Hepatocyte (in vitro differentiated cells): Measurements from ENCODE around the gene PPP1R7. TPM values are rescaled to one million over a fixed set of nuclear protein-coding genes. Genes with fewer than 3 reads are reported as not detected.
A peak's percentile ranks its signal among the peaks of the same experiment; 100 is the strongest.

Source experiments
- DNase-seq: peaks from one replicate; pipeline ENCODE4 v3.0.0-alpha.2; 2016; ENCODE audit warnings: low spot score
- H2AFZ ChIP-seq: fragments of 200-600 bp; sonication (generic); 2 replicates; pipeline ENCODE4 v1.6.0; 2016; ENCODE audit warnings: antibody characterized with exemption, mild to moderate bottlenecking
- H3K27ac ChIP-seq: fragments of 200-600 bp; sonication (generic); 2 replicates; pipeline ENCODE4 v1.5.1; 2016; ENCODE audit warnings: mild to moderate bottlenecking
- H3K27me3 ChIP-seq: fragments of 200-600 bp; sonication (generic); 2 replicates; pipeline ENCODE4 v1.6.1; 2016
- H3K36me3 ChIP-seq: fragments of 200-600 bp; sonication (generic); replicated peaks from 2 replicates; pipeline ENCODE4 v1.5.1; 2016; ENCODE audit warnings: low read depth; ENCODE audit not compliant: insufficient read depth
- H3K4me1 ChIP-seq: fragments of 200-600 bp; sonication (generic); 2 replicates; pipeline ENCODE4 v1.5.1; 2016; ENCODE audit warnings: mild to moderate bottlenecking, moderate library complexity; ENCODE audit not compliant: insufficient read depth
- H3K4me2 ChIP-seq: fragments of 200-600 bp; sonication (generic); 2 replicates; pipeline ENCODE4 v1.6.0; 2016
- H3K4me3 ChIP-seq: fragments of 200-600 bp; sonication (generic); 2 replicates; pipeline ENCODE4 v1.5.1; 2016; ENCODE audit warnings: mild to moderate bottlenecking
- H3K79me2 ChIP-seq: fragments of 200-600 bp; sonication (generic); 2 replicates; pipeline ENCODE4 v1.6.0; 2017; ENCODE audit warnings: mild to moderate bottlenecking
- H3K9me2 ChIP-seq: fragments of 200-600 bp; sonication (generic); replicated peaks from 2 replicates; pipeline ENCODE4 v1.6.0; 2017; ENCODE audit warnings: mild to moderate bottlenecking; ENCODE audit not compliant: insufficient read depth
- H3K9me3 ChIP-seq: fragments of 200-600 bp; sonication (generic); 2 replicates; pipeline ENCODE4 v1.5.1; 2016; ENCODE audit warnings: low read depth, mild to moderate bottlenecking
- H4K20me1 ChIP-seq: fragments of 200-600 bp; sonication (generic); 2 replicates; pipeline ENCODE4 v1.6.0; 2016; ENCODE audit warnings: mild to moderate bottlenecking; ENCODE audit not compliant: insufficient read depth, poor library complexity, severe bottlenecking
- CTCF ChIP-seq: fragments of 200-600 bp; sonication (generic); IDR thresholded peaks from 2 replicates; pipeline ENCODE4 v1.5.1; 2016; ENCODE audit warnings: antibody characterized with exemption, mild to moderate bottlenecking; ENCODE audit not compliant: poor library complexity
- EZH2 ChIP-seq: fragments of 200-600 bp; sonication (generic); IDR thresholded peaks from 2 replicates; pipeline ENCODE4 v1.6.1; 2016; ENCODE audit warnings: antibody characterized with exemption, mild to moderate bottlenecking, borderline replicate concordance
- EZH2phosphoT487 ChIP-seq: fragments of 200-600 bp; sonication (generic); IDR thresholded peaks from one replicate; pipeline ENCODE4 v1.6.1; 2018; ENCODE audit warnings: antibody characterized with exemption, mild to moderate bottlenecking, low read depth, moderate library complexity; ENCODE audit not compliant: unreplicated experiment, severe bottlenecking
- WGBS: methylation state at CpG from one replicate; pipeline ENCODE4 v1.1.6; 2016; ENCODE audit warnings: low lambda C conversion rate; ENCODE audit errors: missing lambda C conversion rate; 5-methylcytosine and 5-hydroxymethylcytosine counted together
- polyA plus RNA-seq: library from polyadenylated mRNA; unstranded; fragments of >200 nt; fragmentation: Nextera tagmentation; extraction: Ambion mirVana; gene quantifications from 2 replicates; pipeline ENCODE4 v1.2.1, GENCODE V29; 2016
- total RNA-seq: library from RNA; depleted of rRNA; stranded (reverse); fragments of >200 nt; gene quantifications from 2 replicates; pipeline ENCODE4 v1.2.3, GENCODE V29; 2014

PPP1R7 gene
- total and polyA plus RNA-seq, 2 experiments from 2014 or later: 46.7 to 84.9 TPM

- DNase-seq: no peak
- H3K9me3 ChIP-seq: no peaks in the 10 kb centered on the region
- H3K9me2 ChIP-seq: no peaks in the 10 kb centered on the region
- 83% methylated on average over 9 of the region's 9 CpGs for WGBS
- TF ChIP-seq EZH2phosphoT487 (no peak), EZH2 (no peak), CTCF (no peak)
- H3K4me3 ChIP-seq: no peak overlapping the region
- H3K4me1 ChIP-seq: no peaks in the 10 kb centered on the region
- no peaks in the 10 kb centered on the region for H4K20me1 ChIP-seq
- H3K36me3 ChIP-seq: no peaks in the 10 kb centered on the region
- no peak overlapping the region for H3K4me2 ChIP-seq
- no peaks in the 10 kb centered on the region for H3K27me3 ChIP-seq
- peaks cover 3% of the 10 kb centered on the region for H3K79me2 ChIP-seq
- no peak overlapping the region for H3K27ac ChIP-seq
- no peak overlapping the region for H2AFZ ChIP-seq
These were observed 7.7 kb upstream of the PPP1R7 start for GRCh38 chr2:241142593-241142992.

GRCh38 chr2:241146286-241146685 lies 4.0 kb upstream of the PPP1R7 start:
- Histone ChIP-seq H3K4me1 (no peaks in the 10 kb centered on the region), H3K36me3 (no peaks in the 10 kb centered on the region), H3K9me3 (no peaks in the 10 kb centered on the region), H3K27me3 (no peaks in the 10 kb centered on the region), H3K27ac (no peak overlapping the region), H3K4me3 (no peak overlapping the region), H2AFZ (no peak overlapping the region), H3K4me2 (no peak overlapping the region), H4K20me1 (no peaks in the 10 kb centered on the region), H3K79me2 (peaks cover 7% of the 10 kb centered on the region), H3K9me2 (no peaks in the 10 kb centered on the region)
- WGBS: 92% methylated on average over 4 of the region's 4 CpGs
- DNase-seq: no peak
- TF ChIP-seq EZH2 (no peak), CTCF (no peak), EZH2phosphoT487 (no peak)

GRCh38 chr2:241147336-241147735 lies 2.9 kb upstream of the PPP1R7 start:
- no peaks in the 10 kb centered on the region for H3K4me1 ChIP-seq
- H3K9me3 ChIP-seq: no peaks in the 10 kb centered on the region
- H2AFZ ChIP-seq: no peak overlapping the region
- H3K9me2 ChIP-seq: no peaks in the 10 kb centered on the region
- 91% methylated on average over 3 of the region's 3 CpGs for WGBS
- peaks cover 9% of the 10 kb centered on the region for H3K79me2 ChIP-seq
- TF ChIP-seq EZH2phosphoT487 (no peak), EZH2 (no peak), CTCF (no peak)
- H4K20me1 ChIP-seq: no peaks in the 10 kb centered on the region
- no peak for DNase-seq
- no peak overlapping the region for H3K4me3 ChIP-seq
- no peak overlapping the region for H3K4me2 ChIP-seq
- H3K27ac ChIP-seq: no peak overlapping the region
- no peaks in the 10 kb centered on the region for H3K27me3 ChIP-seq
- H3K36me3 ChIP-seq: no peaks in the 10 kb centered on the region

GRCh38 chr2:241148239-241148638 lies 2.0 kb upstream of the PPP1R7 start:
- DNase-seq: no peak
- Histone ChIP-seq H3K4me3 (peak overlapping the region; percentile 63), H3K9me2 (no peaks in the 10 kb centered on the region), H3K4me1 (no peaks in the 10 kb centered on the region), H3K36me3 (no peaks in the 10 kb centered on the region), H3K27ac (no peak overlapping the region), H3K4me2 (peak overlapping the region; percentile 95), H3K27me3 (no peaks in the 10 kb centered on the region), H4K20me1 (no peaks in the 10 kb centered on the region), H3K79me2 (peaks cover 9% of the 10 kb centered on the region), H2AFZ (peak overlapping the region; percentile 82), H3K9me3 (no peaks in the 10 kb centered on the region)
- no peak for TF ChIP-seq EZH2phosphoT487
- no peak for TF ChIP-seq EZH2
- TF ChIP-seq CTCF: no peak
- WGBS: 82% methylated on average over 4 of the region's 4 CpGs
